Fibroblast of lung (primary cell): ENCODE measurements around the gene TRIP12. TPM values are rescaled to one million over a fixed set of nuclear protein-coding genes. Genes with fewer than 3 reads are reported as not detected.

ENCODE experiments used
- DNase-seq, 2 donors: peaks; one replicate each; pipeline versions ENCODE4 v3.0.0 to v3.0.0-alpha.2; 2010; ENCODE audit warnings: low read depth in 2 of 2
- H2AFZ ChIP-seq: 2 replicates; pipeline ENCODE4 v1.5.1; 2012; ENCODE audit warnings: low read length, control low read depth, inconsistent platforms
- H3K27ac ChIP-seq: 2 replicates; pipeline ENCODE4 v1.5.1; 2011; ENCODE audit warnings: low read length, control low read depth; ENCODE audit not compliant: insufficient read depth
- H3K27me3 ChIP-seq: 2 replicates; pipeline ENCODE4 v1.5.1; 2011; ENCODE audit warnings: mild to moderate bottlenecking, low read length; ENCODE audit not compliant: control insufficient read depth, insufficient read depth
- H3K36me3 ChIP-seq: 2 replicates; pipeline ENCODE4 v1.5.1; 2011; ENCODE audit warnings: low read length; ENCODE audit not compliant: control insufficient read depth, insufficient read depth
- H3K4me1 ChIP-seq: 2 replicates; pipeline ENCODE4 v1.5.1; 2011; ENCODE audit warnings: low read length; ENCODE audit not compliant: control insufficient read depth, insufficient read depth; ENCODE audit errors: extremely low read depth
- H3K4me2 ChIP-seq: 2 replicates; pipeline ENCODE4 v1.5.1; 2011; ENCODE audit warnings: low read length, control low read depth; ENCODE audit not compliant: insufficient read depth; ENCODE audit errors: extremely low read depth
- H3K4me3 ChIP-seq, 4 experiments: fragments of 200-600 bp in 1 of 4; sonication (generic) in 1 of 4; replicated peaks in 1 of 4; 2 replicates each; pipeline ENCODE4 v1.5.1; 2011 to 2016; ENCODE audit warnings: low read length in 4 of 4, low read depth in 3 of 4, mild to moderate bottlenecking in 3 of 4, control low read depth in 2 of 4, inconsistent platforms in 1 of 4, mixed read lengths in 1 of 4; ENCODE audit not compliant: insufficient read depth in 1 of 4; ENCODE audit errors: control extremely low read depth in 1 of 4
- H3K79me2 ChIP-seq: 2 replicates; pipeline ENCODE4 v1.5.1; 2012; ENCODE audit warnings: mild to moderate bottlenecking, low read length, inconsistent platforms; ENCODE audit not compliant: control insufficient read depth, insufficient read depth
- H3K9ac ChIP-seq: 2 replicates; pipeline ENCODE4 v1.5.1; 2011; ENCODE audit warnings: mild to moderate bottlenecking, low read length, control low read depth; ENCODE audit not compliant: insufficient read depth
- H3K9me3 ChIP-seq: 2 replicates; pipeline ENCODE4 v1.5.1; 2012; ENCODE audit warnings: low read depth, low read length; ENCODE audit not compliant: control insufficient read depth, insufficient read depth
- H4K20me1 ChIP-seq: 2 replicates; pipeline ENCODE4 v1.5.1; 2011; ENCODE audit warnings: low read length; ENCODE audit not compliant: control insufficient read depth, insufficient read depth; ENCODE audit errors: extremely low read depth
- EZH2 ChIP-seq: IDR thresholded peaks from 2 replicates; pipeline ENCODE4 v1.5.1; 2012; ENCODE audit warnings: low read length, control low read depth, mild to moderate bottlenecking; ENCODE audit errors: missing control alignments
- polyA plus RNA-seq, 2 donors: library from polyadenylated mRNA; depleted of rRNA in 1 of 2; stranded (reverse) in 1 of 2; unstranded in 1 of 2; fragments of >200 nt; gene quantifications; 2 replicates each; pipeline ENCODE4 v1.2.1, GENCODE V29; 2011 to 2012; ENCODE audit warnings: missing spikeins in 1 of 2
- total RNA-seq: library from RNA; depleted of rRNA; stranded (reverse); fragments of >200 nt; gene quantifications from 2 replicates; pipeline ENCODE4 v1.2.1, GENCODE V29; 2014
- TF ChIP-seq, protein P1 (sequence below), 2 donors: IDR thresholded peaks in 1 of 2; conservative IDR thresholded peaks in 1 of 2; 1 replicate in 1 of 2; 2 replicates in 1 of 2; pipeline ENCODE4 v1.5.1; 2011 to 2012; ENCODE audit warnings: low read length in 2 of 2, control low read depth in 1 of 2, inconsistent platforms in 1 of 2, low read depth in 1 of 2, mild to moderate bottlenecking in 1 of 2

TRIP12 gene
- total and polyA plus RNA-seq, 2 donors (not counting 1 experiment from before 2014, with no cell fraction given): 122 to 277 TPM

DNA sequence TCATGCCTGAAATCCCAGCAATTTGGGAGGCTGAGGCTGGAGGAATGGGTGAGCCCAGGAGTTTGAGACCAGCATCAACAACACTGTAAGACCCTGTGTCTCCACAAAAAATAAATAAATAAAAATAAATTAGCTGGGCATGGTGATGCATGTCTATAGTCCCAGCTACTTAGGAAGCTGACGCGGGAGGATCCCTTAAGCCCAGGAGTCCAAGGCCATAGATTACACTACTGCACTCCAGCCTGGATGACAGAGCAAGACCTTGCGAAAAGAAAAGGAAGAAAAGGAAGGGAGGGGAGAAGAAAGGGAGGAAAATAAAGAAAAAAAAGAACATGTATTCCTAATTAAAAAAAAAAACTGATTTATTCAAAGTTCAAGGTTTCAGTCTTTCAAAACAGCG, 78.2 kb downstream of the TRIP12 start:
- no peak overlapping the region for H3K4me2 ChIP-seq
- H4K20me1 ChIP-seq: no peaks in the 10 kb centered on the region
- H3K4me3 ChIP-seq: no peak overlapping the region
- no peak overlapping the region for H2AFZ ChIP-seq
- no peaks in the 10 kb centered on the region for H3K27me3 ChIP-seq
- H3K36me3 ChIP-seq: peaks cover 5% of the 10 kb centered on the region
- peaks cover 34% of the 10 kb centered on the region for H3K79me2 ChIP-seq
- H3K9ac ChIP-seq: no peak overlapping the region
- no peaks in the 10 kb centered on the region for H3K9me3 ChIP-seq
- no peak for DNase-seq
- H3K4me1 ChIP-seq: peaks cover 2% of the 10 kb centered on the region
- no peak overlapping the region for H3K27ac ChIP-seq
- no peak for TF ChIP-seq EZH2

DNA sequence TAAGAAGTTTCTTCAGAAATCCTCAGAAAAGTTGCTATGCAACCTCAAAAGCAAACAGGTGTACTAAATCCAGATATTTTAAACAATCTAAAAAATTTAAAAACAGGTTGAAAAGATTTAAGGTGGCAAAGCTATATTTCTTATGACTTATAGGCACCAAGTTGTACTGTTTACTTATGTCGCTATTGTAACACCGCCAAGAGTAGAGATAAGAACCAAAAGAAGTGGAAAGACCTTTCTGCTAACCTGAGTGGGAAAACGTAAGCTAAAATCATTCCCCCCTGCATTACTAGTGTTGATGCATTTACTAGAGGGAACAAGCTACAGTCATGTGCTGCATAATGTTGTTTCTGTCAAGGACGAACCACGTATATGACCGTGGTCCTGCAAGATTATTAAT, 83.1 kb downstream of the TRIP12 start:
- no peaks in the 10 kb centered on the region for H3K27me3 ChIP-seq
- peaks cover 11% of the 10 kb centered on the region for H3K79me2 ChIP-seq
- no peak overlapping the region for H2AFZ ChIP-seq
- no peaks in the 10 kb centered on the region for H3K9me3 ChIP-seq
- no peak for DNase-seq
- H4K20me1 ChIP-seq: no peaks in the 10 kb centered on the region
- peaks cover 5% of the 10 kb centered on the region for H3K36me3 ChIP-seq
- no peak overlapping the region for H3K9ac ChIP-seq
- no peak overlapping the region for H3K4me3 ChIP-seq
- no peak overlapping the region for H3K27ac ChIP-seq
- no peak for TF ChIP-seq EZH2
- TF ChIP-seq, protein P1, sequence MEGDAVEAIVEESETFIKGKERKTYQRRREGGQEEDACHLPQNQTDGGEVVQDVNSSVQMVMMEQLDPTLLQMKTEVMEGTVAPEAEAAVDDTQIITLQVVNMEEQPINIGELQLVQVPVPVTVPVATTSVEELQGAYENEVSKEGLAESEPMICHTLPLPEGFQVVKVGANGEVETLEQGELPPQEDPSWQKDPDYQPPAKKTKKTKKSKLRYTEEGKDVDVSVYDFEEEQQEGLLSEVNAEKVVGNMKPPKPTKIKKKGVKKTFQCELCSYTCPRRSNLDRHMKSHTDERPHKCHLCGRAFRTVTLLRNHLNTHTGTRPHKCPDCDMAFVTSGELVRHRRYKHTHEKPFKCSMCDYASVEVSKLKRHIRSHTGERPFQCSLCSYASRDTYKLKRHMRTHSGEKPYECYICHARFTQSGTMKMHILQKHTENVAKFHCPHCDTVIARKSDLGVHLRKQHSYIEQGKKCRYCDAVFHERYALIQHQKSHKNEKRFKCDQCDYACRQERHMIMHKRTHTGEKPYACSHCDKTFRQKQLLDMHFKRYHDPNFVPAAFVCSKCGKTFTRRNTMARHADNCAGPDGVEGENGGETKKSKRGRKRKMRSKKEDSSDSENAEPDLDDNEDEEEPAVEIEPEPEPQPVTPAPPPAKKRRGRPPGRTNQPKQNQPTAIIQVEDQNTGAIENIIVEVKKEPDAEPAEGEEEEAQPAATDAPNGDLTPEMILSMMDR (conservative IDR thresholded peaks at IDR 0.05 in 1 of 2, IDR thresholded peaks at IDR 0.05 in 1 of 2; ENCODE audit: low read depth in 1 of 2, low read length in 2 of 2): no peak
- no peak overlapping the region for H3K4me2 ChIP-seq
- H3K4me1 ChIP-seq: peaks cover 3% of the 10 kb centered on the region

DNA sequence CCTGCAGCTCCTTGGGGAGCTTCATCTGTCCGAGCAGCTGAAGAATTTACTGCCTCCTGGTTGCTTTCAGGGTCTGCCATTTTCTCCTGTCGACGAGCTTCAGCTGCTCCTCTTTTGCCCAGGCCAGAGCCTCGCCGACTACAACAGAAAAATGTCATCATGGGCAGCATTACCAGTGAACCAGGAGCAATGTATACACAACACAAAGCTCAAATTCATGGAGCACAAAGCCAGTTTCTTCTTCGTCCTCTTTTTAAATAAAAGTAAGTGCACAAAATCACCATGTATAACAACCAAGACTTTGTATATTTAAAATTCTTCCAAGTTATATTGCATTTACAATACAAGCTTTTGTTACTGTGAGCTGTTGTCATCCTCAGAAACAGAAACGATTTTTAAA, 85.0 kb downstream of the TRIP12 start:
- peaks cover 3% of the 10 kb centered on the region for H3K4me1 ChIP-seq
- H3K27ac ChIP-seq: no peak overlapping the region
- no peak overlapping the region for H3K4me2 ChIP-seq
- H3K4me3 ChIP-seq: no peak overlapping the region
- no peak overlapping the region for H2AFZ ChIP-seq
- no peak overlapping the region for H3K9ac ChIP-seq
- TF ChIP-seq, protein P1 (conservative IDR thresholded peaks at IDR 0.05 in 1 of 2, IDR thresholded peaks at IDR 0.05 in 1 of 2; ENCODE audit: low read depth in 1 of 2, low read length in 2 of 2): no peak
- TF ChIP-seq EZH2: no peak
- no peaks in the 10 kb centered on the region for H3K9me3 ChIP-seq
- peaks cover 5% of the 10 kb centered on the region for H3K36me3 ChIP-seq
- peaks cover 13% of the 10 kb centered on the region for H3K79me2 ChIP-seq
- no peak for DNase-seq
- no peaks in the 10 kb centered on the region for H3K27me3 ChIP-seq
- H4K20me1 ChIP-seq: no peaks in the 10 kb centered on the region
